ENCODE data around the gene KCNH8.

- TF ChIP-seq MXI1 (conservative IDR thresholded peaks at IDR 0.05; ENCODE audit: poor library complexity, severe bottlenecking) = no peak
- no peak for TF ChIP-seq EZH2 (IDR thresholded peaks at IDR 0.05; ENCODE audit: borderline replicate concordance, insufficient read depth, low read length, poor library complexity, severe bottlenecking)
These were observed 190.5 kb downstream of the KCNH8 start for GRCh38 chr3:19338769-19339168.
